ACC112 (cell line): ENCODE results near the gene GXYLT1.
"Not testable (repeated sequence)": the region's sequence is repeated elsewhere in the genome, so short reads cannot be mapped to it uniquely, and the experiment has no call there.

Source experiments
- H2AFZ ChIP-seq: fragments of 200-600 bp; sonication (generic); one replicate; pipeline ENCODE4 v1.6.0; 2017; ENCODE audit warnings: antibody characterized with exemption, low read length; ENCODE audit not compliant: unreplicated experiment
- H3K27ac ChIP-seq: fragments of 200-600 bp; sonication (generic); 2 replicates; pipeline ENCODE4 v1.5.1; 2014; ENCODE audit warnings: low read depth, mild to moderate bottlenecking, antibody characterized with exemption, low read length, moderate library complexity
- H3K27me3 ChIP-seq: fragments of 200-600 bp; sonication (generic); 2 replicates; pipeline ENCODE4 v1.6.1; 2014; ENCODE audit warnings: mild to moderate bottlenecking, antibody characterized with exemption, low read length, moderate library complexity, mixed read lengths; ENCODE audit not compliant: insufficient read depth
- H3K36me3 ChIP-seq: fragments of 200-600 bp; sonication (generic); 2 replicates; pipeline ENCODE4 v1.6.1; 2016; ENCODE audit warnings: mild to moderate bottlenecking, antibody characterized with exemption, low read length, moderate library complexity, mixed read lengths; ENCODE audit not compliant: insufficient read depth
- H3K4me1 ChIP-seq: fragments of 200-600 bp; sonication (generic); one replicate; pipeline ENCODE4 v1.6.1; 2016; ENCODE audit warnings: low read length, mixed read lengths; ENCODE audit not compliant: insufficient read depth, unreplicated experiment, control insufficient read depth
- H3K4me3 ChIP-seq: fragments of 200-600 bp; sonication (generic); 2 replicates; pipeline ENCODE4 v1.5.1; 2014; ENCODE audit warnings: mild to moderate bottlenecking, low read depth, low read length
- H3K79me2 ChIP-seq: fragments of 200-600 bp; sonication (generic); one replicate; pipeline ENCODE4 v1.6.0; 2016; ENCODE audit warnings: low read length; ENCODE audit not compliant: control insufficient read depth, unreplicated experiment, insufficient read depth

The GXYLT1 gene

GRCh38 chr12:42144408-42145196, at the start of gene GXYLT1:
Gene GXYLT1 (minus strand): TSS chr12:42144874. CDS start chr12:42144646, 228 bp downstream.
- H3K4me1 ChIP-seq, result peaks cover 26% of the 10 kb centered on the region
- peak within 1 kb of the TSS; percentile 30; the same call in 1 of the 2 replicates for H3K27ac ChIP-seq
- no peaks in the 10 kb centered on the region for H3K27me3 ChIP-seq
- H2AFZ ChIP-seq, result peak within 1 kb of the TSS; percentile 99
- H3K79me2 ChIP-seq, result peaks cover 41% of the 10 kb centered on the region
- peak within 1 kb of the TSS; percentile 76 for H3K4me3 ChIP-seq
- H3K36me3 ChIP-seq, result no peaks in the 10 kb centered on the region

GRCh38 chr12:42192686-42193085, 48.0 kb upstream of the GXYLT1 start:
- no peaks in the 10 kb centered on the region for H3K27me3 ChIP-seq
- no peak overlapping the region for H3K27ac ChIP-seq
- H3K79me2 ChIP-seq, result no peaks in the 10 kb centered on the region
- H3K36me3 ChIP-seq, result no peaks in the 10 kb centered on the region
- H3K4me3 ChIP-seq, result no peak overlapping the region
- no peak overlapping the region for H2AFZ ChIP-seq
- no peaks in the 10 kb centered on the region for H3K4me1 ChIP-seq

- Histone ChIP-seq H2AFZ (no peak overlapping the region), H3K4me3 (no peak overlapping the region), H3K79me2 (no peaks in the 10 kb centered on the region), H3K27ac (no peak overlapping the region), H3K36me3 (no peaks in the 10 kb centered on the region), H3K4me1 (no peaks in the 10 kb centered on the region), H3K27me3 (no peaks in the 10 kb centered on the region)
These were observed 47.6 kb upstream of the GXYLT1 start for GRCh38 chr12:42192258-42192657.

GRCh38 chr12:42190376-42190775, 45.7 kb upstream of the GXYLT1 start:
- Histone ChIP-seq H3K27me3 (no peaks in the 10 kb centered on the region), H3K79me2 (no peaks in the 10 kb centered on the region), H3K27ac (no peak overlapping the region), H3K36me3 (no peaks in the 10 kb centered on the region), H3K4me1 (no peaks in the 10 kb centered on the region), H3K4me3 (no peak overlapping the region), H2AFZ (no peak overlapping the region)

GRCh38 chr12:42188275-42188674, 43.6 kb upstream of the GXYLT1 start:
- H3K79me2 ChIP-seq, result not testable (repeated sequence)

GRCh38 chr12:42187799-42188198, 43.1 kb upstream of the GXYLT1 start:
- Histone ChIP-seq H3K4me3 (no peak overlapping the region), H3K27me3 (no peaks in the 10 kb centered on the region), H3K27ac (no peak overlapping the region), H3K79me2 (peaks cover 2% of the 10 kb centered on the region), H2AFZ (no peak overlapping the region), H3K4me1 (no peaks in the 10 kb centered on the region), H3K36me3 (no peaks in the 10 kb centered on the region)

More at GRCh38 chr12:42188275-42188674, 43.6 kb upstream of the GXYLT1 start:
- not testable (repeated sequence) for H3K4me3 ChIP-seq, H2AFZ ChIP-seq, H3K27ac ChIP-seq, H3K27me3 ChIP-seq, H3K4me1 ChIP-seq, H3K36me3 ChIP-seq

GRCh38 chr12:42186793-42187192, 42.1 kb upstream of the GXYLT1 start:
- Histone ChIP-seq H3K4me3 (no peak overlapping the region), H3K4me1 (no peaks in the 10 kb centered on the region)

GRCh38 chr12:42182394-42182793, 37.7 kb upstream of the GXYLT1 start:
- Histone ChIP-seq H3K4me3 (no peak overlapping the region), H3K4me1 (no peaks in the 10 kb centered on the region), H3K36me3 (no peaks in the 10 kb centered on the region), H2AFZ (no peak overlapping the region), H3K27me3 (no peaks in the 10 kb centered on the region), H3K79me2 (peaks cover 2% of the 10 kb centered on the region), H3K27ac (no peak overlapping the region)

More at GRCh38 chr12:42186793-42187192, 42.1 kb upstream of the GXYLT1 start:
- Histone ChIP-seq H3K79me2 (peaks cover 2% of the 10 kb centered on the region), H3K27me3 (no peaks in the 10 kb centered on the region), H3K27ac (no peak overlapping the region), H3K36me3 (no peaks in the 10 kb centered on the region), H2AFZ (no peak overlapping the region)

- Histone ChIP-seq H3K27me3 (no peaks in the 10 kb centered on the region), H3K27ac (no peak overlapping the region), H2AFZ (no peak overlapping the region), H3K36me3 (peaks cover 5% of the 10 kb centered on the region; the same call in 1 of the 2 replicates), H3K4me3 (no peak overlapping the region), H3K4me1 (no peaks in the 10 kb centered on the region), H3K79me2 (peaks cover 2% of the 10 kb centered on the region)
These were observed 36.4 kb upstream of the GXYLT1 start for GRCh38 chr12:42180990-42181596.

GRCh38 chr12:42178101-42178500, 33.4 kb upstream of the GXYLT1 start:
- Histone ChIP-seq H3K4me3 (no peak overlapping the region), H2AFZ (no peak overlapping the region), H3K36me3 (peaks cover 5% of the 10 kb centered on the region; the same call in 1 of the 2 replicates), H3K79me2 (peaks cover 3% of the 10 kb centered on the region), H3K4me1 (no peaks in the 10 kb centered on the region), H3K27ac (no peak overlapping the region), H3K27me3 (no peaks in the 10 kb centered on the region)

GRCh38 chr12:42174978-42175377, 30.3 kb upstream of the GXYLT1 start:
- no peaks in the 10 kb centered on the region for H3K27me3 ChIP-seq
- peaks cover 5% of the 10 kb centered on the region; the same call in 1 of the 2 replicates for H3K36me3 ChIP-seq
- no peak overlapping the region for H3K27ac ChIP-seq
- H3K4me1 ChIP-seq, result no peaks in the 10 kb centered on the region
- H2AFZ ChIP-seq, result no peak overlapping the region
- H3K4me3 ChIP-seq, result no peak overlapping the region
- peaks cover 3% of the 10 kb centered on the region for H3K79me2 ChIP-seq
